GM23248 (cell line): ENCODE data around the gene UBTD2.

Experiments used
- EZH2 ChIP-seq: fragments of 200-600 bp; sonication (generic); IDR thresholded peaks from 2 replicates; pipeline ENCODE4 v1.6.1; 2018; ENCODE audit warnings: antibody characterized with exemption, mild to moderate bottlenecking; ENCODE audit not compliant: insufficient read depth, poor library complexity, severe bottlenecking
- EZH2phosphoT487 ChIP-seq: fragments of 200-600 bp; sonication (generic); IDR thresholded peaks from 2 replicates; pipeline ENCODE4 v1.6.1; 2018; ENCODE audit warnings: antibody characterized with exemption, moderate library complexity, mild to moderate bottlenecking, low read depth; ENCODE audit not compliant: insufficient read depth

GRCh38 chr5:172178991-172179989 is 104.3 kb downstream of the UBTD2 start:
- TF ChIP-seq EZH2phosphoT487, result no peak
- TF ChIP-seq EZH2, result no peak
